C4-2B (cell line): Measurements from ENCODE around the gene TLR7.

ENCODE experiments used
- ZFX ChIP-seq: fragments of 450-650 bp; IDR thresholded peaks from 2 replicates; pipeline ENCODE4 v1.6.1; 2017
- TF ChIP-seq, protein P1 (sequence below): fragments of 450-650 bp; conservative IDR thresholded peaks from 2 replicates; pipeline ENCODE4 v1.5.1; 2017; ENCODE audit warnings: mild to moderate bottlenecking

DNA sequence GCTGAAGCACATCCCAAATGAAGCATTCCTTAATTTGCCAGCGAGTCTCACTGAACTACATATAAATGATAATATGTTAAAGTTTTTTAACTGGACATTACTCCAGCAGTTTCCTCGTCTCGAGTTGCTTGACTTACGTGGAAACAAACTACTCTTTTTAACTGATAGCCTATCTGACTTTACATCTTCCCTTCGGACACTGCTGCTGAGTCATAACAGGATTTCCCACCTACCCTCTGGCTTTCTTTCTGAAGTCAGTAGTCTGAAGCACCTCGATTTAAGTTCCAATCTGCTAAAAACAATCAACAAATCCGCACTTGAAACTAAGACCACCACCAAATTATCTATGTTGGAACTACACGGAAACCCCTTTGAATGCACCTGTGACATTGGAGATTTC lies 54.1 kb downstream of the TLR7 start:
- TF ChIP-seq, protein P1, sequence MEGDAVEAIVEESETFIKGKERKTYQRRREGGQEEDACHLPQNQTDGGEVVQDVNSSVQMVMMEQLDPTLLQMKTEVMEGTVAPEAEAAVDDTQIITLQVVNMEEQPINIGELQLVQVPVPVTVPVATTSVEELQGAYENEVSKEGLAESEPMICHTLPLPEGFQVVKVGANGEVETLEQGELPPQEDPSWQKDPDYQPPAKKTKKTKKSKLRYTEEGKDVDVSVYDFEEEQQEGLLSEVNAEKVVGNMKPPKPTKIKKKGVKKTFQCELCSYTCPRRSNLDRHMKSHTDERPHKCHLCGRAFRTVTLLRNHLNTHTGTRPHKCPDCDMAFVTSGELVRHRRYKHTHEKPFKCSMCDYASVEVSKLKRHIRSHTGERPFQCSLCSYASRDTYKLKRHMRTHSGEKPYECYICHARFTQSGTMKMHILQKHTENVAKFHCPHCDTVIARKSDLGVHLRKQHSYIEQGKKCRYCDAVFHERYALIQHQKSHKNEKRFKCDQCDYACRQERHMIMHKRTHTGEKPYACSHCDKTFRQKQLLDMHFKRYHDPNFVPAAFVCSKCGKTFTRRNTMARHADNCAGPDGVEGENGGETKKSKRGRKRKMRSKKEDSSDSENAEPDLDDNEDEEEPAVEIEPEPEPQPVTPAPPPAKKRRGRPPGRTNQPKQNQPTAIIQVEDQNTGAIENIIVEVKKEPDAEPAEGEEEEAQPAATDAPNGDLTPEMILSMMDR: no peak
- TF ChIP-seq ZFX: no peak
